WTC11 (cell line): ENCODE measurements around the gene TRPM2. TPM values are rescaled to one million over a fixed set of nuclear protein-coding genes. Genes with fewer than 3 reads are reported as not detected.

Experiments used
- ATAC-seq: fragments of 200-7000 bp; cut with Tn5 transposase; 2 replicates; pipeline ENCODE4 v1.10.0; 2021; ENCODE audit warnings: mild to moderate bottlenecking, moderate library complexity
- CTCF ChIA-PET: fragments of 300-600 bp; sonication (Branson Sonifier 250); formaldehyde crosslinking; loops from one replicate; lab custom pipeline; 2021; ENCODE audit warnings: antibody characterized with exemption; lab: Charles Lee
- POLR2A ChIA-PET: fragments of 350-600 bp; sonication (Branson Sonifier 250); formaldehyde crosslinking; loops from one replicate; lab custom pipeline; 2021; ENCODE audit warnings: antibody characterized with exemption; lab: Charles Lee
- DNase-seq: peaks from one replicate; pipeline ENCODE4 v3.0.0; 2021; ENCODE audit warnings: low spot score
- H3K27ac Mint-ChIP-seq: 2 replicates; pipeline ENCODE4 v1.8.0; 2021; ENCODE audit warnings: mixed read lengths
- H3K27me3 Mint-ChIP-seq: 2 replicates; pipeline ENCODE4 v1.8.0; 2021; ENCODE audit warnings: low read depth, mild to moderate bottlenecking, moderate library complexity, mixed read lengths
- H3K36me3 Mint-ChIP-seq: 2 replicates; pipeline ENCODE4 v1.8.0; 2021; ENCODE audit warnings: mixed read lengths
- H3K4me1 Mint-ChIP-seq: 2 replicates; pipeline ENCODE4 v1.8.0; 2022; ENCODE audit warnings: mixed read lengths
- H3K4me3 Mint-ChIP-seq: 2 replicates; pipeline ENCODE4 v1.8.0; 2021; ENCODE audit warnings: mild to moderate bottlenecking, moderate library complexity, mixed read lengths
- H3K9me3 Mint-ChIP-seq: 2 replicates; pipeline ENCODE4 v1.8.0; 2021; ENCODE audit warnings: mixed read lengths
- FOXJ3 ChIP-seq: sonication (generic); formaldehyde crosslinking; IDR thresholded peaks from 2 replicates; pipeline ENCODE4 v1.9.0; 2021; ENCODE audit warnings: missing genetic modification reagents, mild to moderate bottlenecking, borderline replicate concordance
- GABPB1 ChIP-seq: sonication (generic); formaldehyde crosslinking; IDR thresholded peaks from 2 replicates; pipeline ENCODE4 v1.8.1; 2023; ENCODE audit warnings: mild to moderate bottlenecking, missing genetic modification reagents
- HMGA2 ChIP-seq: fragments of 250-450 bp; sonication (Bioruptor Pico); IDR thresholded peaks from 2 replicates; pipeline ENCODE4 v1.4.0; 2021; ENCODE audit warnings: mild to moderate bottlenecking, moderate library complexity
- OVOL2 ChIP-seq: fragments of 250-450 bp; sonication (Bioruptor Pico); IDR thresholded peaks from 2 replicates; pipeline ENCODE4 v1.9.0; 2021; ENCODE audit warnings: mild to moderate bottlenecking, borderline replicate concordance
- SOX15 ChIP-seq: fragments of 250-450 bp; sonication (Bioruptor Pico); IDR thresholded peaks from 2 replicates; pipeline ENCODE4 v1.9.0; 2021; ENCODE audit warnings: mild to moderate bottlenecking
- TEAD1 ChIP-seq: sonication (generic); formaldehyde crosslinking; IDR thresholded peaks from 2 replicates; pipeline ENCODE4 v1.8.0; 2022; ENCODE audit warnings: mild to moderate bottlenecking, missing genetic modification reagents
- TP53 ChIP-seq: sonication (generic); formaldehyde crosslinking; IDR thresholded peaks from 2 replicates; pipeline ENCODE4 v1.8.1; 2023; ENCODE audit warnings: mild to moderate bottlenecking, missing genetic modification reagents
- ZBTB21 ChIP-seq: sonication (generic); formaldehyde crosslinking; IDR thresholded peaks from 2 replicates; pipeline ENCODE4 v1.8.1; 2023; ENCODE audit warnings: mild to moderate bottlenecking, missing genetic modification reagents, borderline replicate concordance
- ZNF121 ChIP-seq: sonication (generic); formaldehyde crosslinking; IDR thresholded peaks from 2 replicates; pipeline ENCODE4 v1.8.0; 2023; ENCODE audit warnings: missing genetic modification reagents
- ZNF232 ChIP-seq: sonication (generic); formaldehyde crosslinking; IDR thresholded peaks from 2 replicates; pipeline ENCODE4 v1.8.0; 2022; ENCODE audit warnings: mild to moderate bottlenecking, missing genetic modification reagents
- ZNF317 ChIP-seq: sonication (generic); formaldehyde crosslinking; IDR thresholded peaks from 2 replicates; pipeline ENCODE4 v1.8.1; 2023; ENCODE audit warnings: low read depth, mild to moderate bottlenecking, moderate library complexity, missing genetic modification reagents, borderline replicate concordance
- ZNF396 ChIP-seq: fragments of 250-450 bp; sonication (Bioruptor Pico); IDR thresholded peaks from 2 replicates; pipeline ENCODE4 v1.8.0; 2021; ENCODE audit warnings: mild to moderate bottlenecking, moderate library complexity, borderline replicate concordance
- ZNF416 ChIP-seq: fragments of 250-450 bp; sonication (Bioruptor Pico); IDR thresholded peaks from 2 replicates; pipeline ENCODE4 v1.9.0; 2021; ENCODE audit warnings: mild to moderate bottlenecking, inconsistent platforms
- total RNA-seq: library from RNA; stranded (reverse); gene quantifications from 3 replicates; pipeline ENCODE4 v1.2.3, GENCODE V29; 2021
- TF ChIP-seq, protein P1 (sequence below): sonication (generic); formaldehyde crosslinking; IDR thresholded peaks from 2 replicates; pipeline ENCODE4 v1.8.1; 2022; ENCODE audit warnings: low read depth, missing genetic modification reagents, borderline replicate concordance
- TF ChIP-seq, protein P2 (sequence below): sonication (generic); formaldehyde crosslinking; IDR thresholded peaks from 2 replicates; pipeline ENCODE4 v1.8.1; 2022; ENCODE audit warnings: low read depth, mild to moderate bottlenecking, moderate library complexity, missing genetic modification reagents, borderline replicate concordance
- TF ChIP-seq, protein P3 (sequence below): sonication (generic); formaldehyde crosslinking; conservative IDR thresholded peaks from 2 replicates; pipeline ENCODE4 v1.8.1; 2023; ENCODE audit warnings: mild to moderate bottlenecking, low read depth, missing genetic modification reagents, moderate library complexity

Gene TRPM2
- total RNA-seq, 1 experiment from 2014 or later = 0.92 TPM

DNA sequence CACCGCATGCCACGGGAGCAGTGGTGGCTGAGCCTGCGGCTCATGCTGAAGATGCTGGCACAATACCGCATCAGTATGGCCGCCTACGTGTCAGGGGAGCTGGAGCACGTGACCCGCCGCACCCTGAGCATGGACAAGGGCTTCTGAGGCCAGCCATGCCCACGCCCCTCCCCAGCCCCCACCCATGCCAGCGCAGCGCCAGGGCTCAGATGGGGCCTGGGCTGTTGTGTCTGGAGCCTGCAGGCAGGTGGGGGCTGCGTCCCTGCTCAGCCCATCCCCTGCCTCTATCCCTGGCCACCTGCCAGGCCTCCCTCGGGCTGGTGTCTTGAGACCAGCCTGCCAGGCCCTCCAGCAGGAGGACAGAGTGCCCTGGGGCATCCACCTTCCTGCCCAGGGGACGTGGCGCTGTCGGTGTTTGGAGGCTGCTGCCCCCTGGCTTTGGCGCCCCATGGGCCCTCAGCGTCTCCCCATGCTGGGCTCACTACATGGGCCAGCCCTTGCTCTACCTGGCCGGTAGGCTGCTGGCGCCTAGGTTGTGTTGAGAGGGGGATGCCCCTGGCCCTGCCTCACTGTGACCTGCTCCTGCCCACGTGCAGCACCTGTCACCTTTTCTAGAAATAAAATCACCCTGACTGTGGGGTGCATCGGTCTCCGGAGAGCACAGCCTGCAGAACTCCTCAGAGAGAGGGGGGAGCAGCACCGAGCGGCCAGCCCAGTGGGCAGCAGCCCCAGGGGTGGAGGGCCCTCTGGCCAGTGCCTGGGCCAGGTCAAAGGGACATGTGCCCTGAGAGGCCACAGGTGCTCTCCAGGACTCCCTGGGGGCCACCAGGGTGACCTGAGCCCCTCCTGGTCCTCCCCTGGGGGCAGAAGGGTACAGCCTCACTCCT lies 26.5 kb upstream of the TRPM2 start (continued):
- TF ChIP-seq, protein P1, sequence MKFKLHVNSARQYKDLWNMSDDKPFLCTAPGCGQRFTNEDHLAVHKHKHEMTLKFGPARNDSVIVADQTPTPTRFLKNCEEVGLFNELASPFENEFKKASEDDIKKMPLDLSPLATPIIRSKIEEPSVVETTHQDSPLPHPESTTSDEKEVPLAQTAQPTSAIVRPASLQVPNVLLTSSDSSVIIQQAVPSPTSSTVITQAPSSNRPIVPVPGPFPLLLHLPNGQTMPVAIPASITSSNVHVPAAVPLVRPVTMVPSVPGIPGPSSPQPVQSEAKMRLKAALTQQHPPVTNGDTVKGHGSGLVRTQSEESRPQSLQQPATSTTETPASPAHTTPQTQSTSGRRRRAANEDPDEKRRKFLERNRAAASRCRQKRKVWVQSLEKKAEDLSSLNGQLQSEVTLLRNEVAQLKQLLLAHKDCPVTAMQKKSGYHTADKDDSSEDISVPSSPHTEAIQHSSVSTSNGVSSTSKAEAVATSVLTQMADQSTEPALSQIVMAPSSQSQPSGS (CRISPR knock-in tag) = no peak
- TF ChIP-seq, protein P2, sequence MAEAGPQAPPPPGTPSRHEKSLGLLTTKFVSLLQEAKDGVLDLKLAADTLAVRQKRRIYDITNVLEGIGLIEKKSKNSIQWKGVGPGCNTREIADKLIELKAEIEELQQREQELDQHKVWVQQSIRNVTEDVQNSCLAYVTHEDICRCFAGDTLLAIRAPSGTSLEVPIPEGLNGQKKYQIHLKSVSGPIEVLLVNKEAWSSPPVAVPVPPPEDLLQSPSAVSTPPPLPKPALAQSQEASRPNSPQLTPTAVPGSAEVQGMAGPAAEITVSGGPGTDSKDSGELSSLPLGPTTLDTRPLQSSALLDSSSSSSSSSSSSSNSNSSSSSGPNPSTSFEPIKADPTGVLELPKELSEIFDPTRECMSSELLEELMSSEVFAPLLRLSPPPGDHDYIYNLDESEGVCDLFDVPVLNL (CRISPR knock-in tag) = no peak
- TF ChIP-seq ZNF317 (CRISPR knock-in tag) = no peak
- TF ChIP-seq OVOL2 (CRISPR knock-in tag) = no peak
- TF ChIP-seq ZBTB21 (CRISPR knock-in tag) = no peak
- TF ChIP-seq TP53 = no peak
- no peak for TF ChIP-seq TEAD1 (CRISPR knock-in tag)

DNA sequence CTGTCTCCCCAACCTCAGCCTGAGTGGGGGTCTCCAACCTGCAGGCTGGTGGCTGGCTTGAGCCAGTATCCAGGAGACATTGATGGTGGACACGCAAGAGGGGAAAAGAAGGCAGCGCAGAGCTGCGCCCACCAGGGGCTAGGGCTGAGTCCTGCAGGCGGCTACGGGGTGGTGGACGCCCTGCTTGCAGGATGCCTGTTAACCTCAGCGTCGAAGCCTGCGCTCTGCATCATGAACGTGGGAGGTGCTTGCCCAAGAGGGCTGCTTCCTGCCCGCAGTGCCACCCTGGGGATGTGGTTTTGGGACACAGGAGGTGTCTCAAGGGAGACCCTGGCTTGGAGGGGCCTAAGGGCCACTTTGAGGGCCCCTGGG lies 25.8 kb upstream of the TRPM2 start:
- H3K4me1 Mint-ChIP-seq = no peaks in the 10 kb centered on the region
- ChIA-PET POLR2A (no interaction called here), CTCF (no interaction called here)
- no peaks in the 10 kb centered on the region; the same call in 1 of the 2 replicates for H3K36me3 Mint-ChIP-seq
- no peak overlapping the region for H3K4me3 Mint-ChIP-seq
- no peaks in the 10 kb centered on the region for H3K9me3 Mint-ChIP-seq
- DNase-seq = no peak
- H3K27ac Mint-ChIP-seq = no peak overlapping the region
- no peaks in the 10 kb centered on the region for H3K27me3 Mint-ChIP-seq
- TF ChIP-seq ZNF121 (no peak), ZNF416 (CRISPR knock-in tag) (no peak), ZNF396 (CRISPR knock-in tag) (no peak), FOXJ3 (CRISPR knock-in tag) (no peak), ZNF232 (CRISPR knock-in tag) (no peak), HMGA2 (CRISPR knock-in tag) (no peak), SOX15 (no peak), GABPB1 (no peak), ZNF317 (CRISPR knock-in tag) (no peak)
- TF ChIP-seq, protein P1 (CRISPR knock-in tag) = no peak
- TF ChIP-seq, protein P3, sequence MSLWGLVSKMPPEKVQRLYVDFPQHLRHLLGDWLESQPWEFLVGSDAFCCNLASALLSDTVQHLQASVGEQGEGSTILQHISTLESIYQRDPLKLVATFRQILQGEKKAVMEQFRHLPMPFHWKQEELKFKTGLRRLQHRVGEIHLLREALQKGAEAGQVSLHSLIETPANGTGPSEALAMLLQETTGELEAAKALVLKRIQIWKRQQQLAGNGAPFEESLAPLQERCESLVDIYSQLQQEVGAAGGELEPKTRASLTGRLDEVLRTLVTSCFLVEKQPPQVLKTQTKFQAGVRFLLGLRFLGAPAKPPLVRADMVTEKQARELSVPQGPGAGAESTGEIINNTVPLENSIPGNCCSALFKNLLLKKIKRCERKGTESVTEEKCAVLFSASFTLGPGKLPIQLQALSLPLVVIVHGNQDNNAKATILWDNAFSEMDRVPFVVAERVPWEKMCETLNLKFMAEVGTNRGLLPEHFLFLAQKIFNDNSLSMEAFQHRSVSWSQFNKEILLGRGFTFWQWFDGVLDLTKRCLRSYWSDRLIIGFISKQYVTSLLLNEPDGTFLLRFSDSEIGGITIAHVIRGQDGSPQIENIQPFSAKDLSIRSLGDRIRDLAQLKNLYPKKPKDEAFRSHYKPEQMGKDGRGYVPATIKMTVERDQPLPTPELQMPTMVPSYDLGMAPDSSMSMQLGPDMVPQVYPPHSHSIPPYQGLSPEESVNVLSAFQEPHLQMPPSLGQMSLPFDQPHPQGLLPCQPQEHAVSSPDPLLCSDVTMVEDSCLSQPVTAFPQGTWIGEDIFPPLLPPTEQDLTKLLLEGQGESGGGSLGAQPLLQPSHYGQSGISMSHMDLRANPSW (CRISPR knock-in tag) = no peak
- ATAC-seq = no peak
